GM21737 (cell line): ENCODE measurements around the gene TRPM3.

Source experiments
- ATAC-seq: cut with Tn5 transposase; IDR thresholded peaks from one replicate; pipeline ENCODE4 v1.9.1; 2021; ENCODE audit warnings: mild to moderate bottlenecking, moderate library complexity; ENCODE audit not compliant: unreplicated experiment

TRPM3 gene

DNA sequence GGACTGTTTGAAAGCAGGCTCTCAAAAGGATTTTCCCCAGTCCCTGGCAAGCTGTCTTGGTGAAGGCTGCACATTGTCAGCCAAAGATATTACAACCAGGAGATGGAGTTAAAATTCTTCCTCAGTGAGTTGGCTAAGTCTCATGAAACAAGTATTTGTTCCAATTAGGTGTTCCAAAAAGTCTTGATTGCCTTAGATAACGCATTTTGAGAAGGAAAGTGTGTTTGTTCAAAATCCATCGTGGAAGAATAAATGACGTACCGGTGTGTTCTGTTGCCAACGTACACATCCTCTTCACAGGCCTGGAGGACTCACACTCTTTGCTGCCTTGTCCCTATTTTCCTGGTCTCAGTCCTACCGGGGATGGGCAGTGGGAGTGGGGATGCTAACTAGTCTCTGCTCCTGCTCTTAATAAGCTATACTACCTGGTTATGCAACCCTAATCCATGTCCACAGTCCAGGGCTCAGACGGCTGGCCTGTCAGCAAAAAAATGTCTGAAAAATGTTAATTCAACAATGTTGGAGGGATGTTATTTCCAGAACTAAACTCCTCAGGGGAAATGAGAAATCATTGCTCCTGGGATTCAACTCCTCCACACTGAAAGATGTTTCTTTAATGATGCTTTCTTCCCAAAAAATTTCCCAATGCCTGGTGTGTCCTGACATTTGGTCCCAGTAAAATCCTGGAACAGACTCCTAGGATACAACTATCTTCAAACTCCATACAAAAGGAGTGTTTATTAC is 531.7 kb downstream of the TRPM3 start:
- ATAC-seq: no peak

DNA sequence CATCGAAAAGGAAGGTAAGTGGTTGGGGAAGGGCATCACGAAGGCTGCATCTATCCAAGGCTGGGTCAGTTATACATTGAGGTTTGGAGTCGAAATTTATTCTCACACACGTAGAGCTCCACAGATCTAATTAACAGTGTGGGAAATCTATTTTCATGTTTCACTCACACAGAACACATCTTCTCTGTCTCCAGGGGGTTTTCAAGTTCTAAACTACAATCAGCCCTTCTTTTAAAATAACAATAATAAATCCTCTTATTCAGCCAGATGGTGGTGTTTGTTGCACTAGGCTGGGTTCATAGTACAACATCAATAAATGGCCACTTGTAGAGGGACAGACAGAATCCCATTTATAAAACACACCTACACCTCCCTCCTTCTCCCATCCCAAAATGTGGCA is 532.4 kb downstream of the TRPM3 start:
- ATAC-seq: no peak

DNA sequence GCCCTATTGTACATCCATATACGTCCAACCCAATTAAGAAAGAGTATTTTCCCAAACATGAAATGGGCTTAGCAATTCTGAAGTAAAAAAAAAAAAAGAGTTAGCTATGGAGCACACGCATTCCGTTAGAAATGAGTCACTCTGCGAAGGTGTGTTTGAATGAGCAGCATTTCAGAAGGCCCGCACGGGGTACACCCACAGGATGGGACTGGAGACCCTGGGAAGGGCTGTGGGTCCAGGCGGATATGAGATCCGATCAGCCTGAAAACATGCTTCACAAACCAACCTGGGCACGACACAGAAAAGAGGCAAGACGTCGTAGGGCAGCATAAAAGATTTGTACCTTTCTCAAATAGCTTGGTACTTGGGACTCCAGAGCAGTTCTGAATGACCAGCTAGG is 533.0 kb downstream of the TRPM3 start:
- no peak for ATAC-seq

DNA sequence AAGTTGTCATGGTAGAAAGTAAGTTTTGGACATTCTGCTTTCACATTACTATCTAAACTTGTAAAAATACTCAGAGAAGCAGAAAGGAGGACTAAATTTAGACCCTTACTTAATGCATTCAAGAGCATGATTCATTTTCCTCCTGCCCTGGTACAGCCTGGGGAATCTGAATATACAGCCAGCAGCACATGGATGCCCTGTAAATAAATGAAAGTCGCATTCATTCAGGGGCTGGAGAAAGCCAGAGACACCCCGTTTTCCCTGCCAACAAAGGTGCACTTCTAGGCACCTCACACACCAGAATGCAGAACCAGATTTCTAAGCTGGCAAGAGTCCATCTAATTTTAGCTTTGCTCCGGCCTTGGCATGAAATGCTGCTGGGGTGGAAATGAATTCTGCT is 534.2 kb downstream of the TRPM3 start:
- no peak for ATAC-seq

DNA sequence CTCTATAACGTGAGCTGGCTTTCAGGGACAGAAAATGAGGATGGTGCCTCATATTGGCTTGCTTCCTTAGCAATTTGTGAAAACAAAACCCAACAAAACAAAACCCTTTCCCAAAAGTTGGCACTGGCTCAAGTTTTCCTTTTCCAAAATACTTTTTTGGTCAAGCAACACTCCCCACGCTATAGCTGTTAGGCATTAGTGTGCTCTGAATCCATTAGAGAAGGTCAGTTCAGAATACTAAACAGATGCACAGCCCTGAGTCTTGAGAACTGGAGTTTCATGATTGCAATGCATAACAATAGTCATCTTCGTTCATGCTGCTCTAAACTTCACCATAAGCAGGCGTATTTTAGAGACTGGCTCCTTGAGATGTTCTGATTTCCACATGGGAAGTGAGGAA is 534.9 kb downstream of the TRPM3 start:
- ATAC-seq: no peak

DNA sequence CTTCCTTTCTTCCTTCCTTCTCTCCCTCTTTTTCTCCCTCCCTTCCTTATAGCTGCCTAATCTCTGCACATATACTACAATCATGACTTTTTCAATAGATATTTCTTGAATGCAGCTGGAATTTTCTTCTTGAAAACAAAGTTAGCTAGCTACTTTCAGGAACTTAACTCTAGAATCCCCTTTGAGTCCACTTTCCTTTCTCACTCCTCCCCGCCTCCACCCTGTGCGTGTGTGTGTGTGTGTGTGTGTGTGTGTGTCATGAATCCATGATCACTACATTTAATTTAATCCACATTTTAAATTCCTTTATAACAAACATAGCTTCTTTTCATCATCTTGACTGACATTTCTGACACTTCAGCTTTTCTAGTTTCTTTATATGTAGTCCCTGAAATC is 539.5 kb downstream of the TRPM3 start:
- ATAC-seq: no peak

DNA sequence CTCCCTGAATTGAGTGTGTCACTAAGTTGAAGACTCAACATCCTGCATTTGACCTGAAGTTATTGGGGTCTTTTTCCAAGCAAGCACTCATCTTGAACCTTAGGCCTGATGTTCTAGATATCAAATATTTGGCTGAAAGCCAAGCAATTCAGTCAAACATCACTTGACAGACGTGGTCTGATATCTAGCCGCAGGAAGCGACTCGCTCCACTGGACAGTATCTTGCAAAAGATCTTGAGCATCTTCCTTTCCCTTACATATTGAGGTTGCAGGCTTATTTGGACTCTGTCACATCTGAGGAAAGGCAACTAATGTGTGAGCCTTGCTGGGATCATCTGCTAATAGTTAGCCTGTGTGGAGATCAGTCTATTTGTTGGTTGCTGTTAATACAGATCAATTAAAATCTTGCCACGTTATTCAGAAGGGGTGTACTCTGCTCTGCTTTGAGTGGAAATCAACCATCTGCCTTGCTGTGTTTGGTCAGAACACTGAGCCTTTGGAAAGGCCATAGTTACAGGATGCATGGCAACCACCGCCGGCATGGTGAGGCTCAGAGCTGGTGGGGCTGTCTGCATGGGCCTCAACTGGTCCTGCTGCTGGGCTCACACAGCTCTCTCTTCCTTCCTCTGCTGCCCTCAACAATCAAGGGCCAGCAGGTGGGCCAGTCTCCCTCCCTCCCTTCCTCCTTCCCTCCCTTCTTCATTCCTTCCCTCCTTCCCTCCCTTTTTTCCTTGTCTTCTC is 540.0 kb downstream of the TRPM3 start:
- no peak for ATAC-seq

DNA sequence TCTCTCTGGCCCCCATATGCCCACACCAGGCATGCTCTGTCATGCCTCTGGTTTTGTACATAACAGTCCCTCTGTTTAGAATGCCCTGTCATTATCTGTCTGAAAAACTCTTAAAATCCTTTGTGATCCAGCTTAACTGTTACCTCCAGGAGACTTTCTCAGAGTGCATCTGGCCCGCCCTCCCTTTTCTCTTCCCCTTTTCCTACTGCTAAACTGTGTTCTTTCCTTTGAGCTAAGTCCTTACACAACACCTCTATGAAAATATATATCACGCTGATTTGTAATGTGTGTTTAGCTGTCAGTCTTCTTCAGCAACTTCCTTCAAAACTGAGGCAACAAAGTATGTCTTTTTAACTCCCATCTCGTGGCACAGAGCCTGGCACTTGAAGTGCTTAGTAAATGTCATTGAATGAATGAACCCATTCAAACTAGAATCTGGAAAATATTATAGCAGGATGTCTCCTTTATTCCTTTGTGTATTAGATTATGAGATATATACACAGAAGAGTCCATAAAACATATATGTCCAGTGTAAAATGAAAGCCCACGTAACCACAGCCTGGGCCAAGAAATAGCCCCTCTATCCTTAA is 540.7 kb downstream of the TRPM3 start:
- no peak for ATAC-seq

DNA sequence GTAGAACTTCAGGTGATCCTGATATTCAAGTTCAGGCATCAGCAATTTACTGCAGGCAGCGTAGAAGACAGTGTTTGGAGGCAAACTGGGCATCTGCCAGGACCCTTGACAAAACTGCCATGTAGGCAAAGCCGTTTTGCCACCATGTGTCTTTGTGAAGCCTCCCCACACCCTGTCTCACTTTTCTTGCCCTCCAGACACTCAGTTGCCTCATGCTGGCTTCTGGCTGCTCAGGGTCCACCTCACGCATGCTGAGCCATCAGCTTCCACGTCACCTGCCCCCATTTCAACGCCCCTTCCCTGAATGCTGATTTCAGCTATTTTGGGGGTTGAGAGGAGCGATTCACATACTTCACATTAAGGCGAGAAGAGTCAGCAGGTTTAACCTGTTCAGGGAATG is 541.7 kb downstream of the TRPM3 start:
- no peak for ATAC-seq

DNA sequence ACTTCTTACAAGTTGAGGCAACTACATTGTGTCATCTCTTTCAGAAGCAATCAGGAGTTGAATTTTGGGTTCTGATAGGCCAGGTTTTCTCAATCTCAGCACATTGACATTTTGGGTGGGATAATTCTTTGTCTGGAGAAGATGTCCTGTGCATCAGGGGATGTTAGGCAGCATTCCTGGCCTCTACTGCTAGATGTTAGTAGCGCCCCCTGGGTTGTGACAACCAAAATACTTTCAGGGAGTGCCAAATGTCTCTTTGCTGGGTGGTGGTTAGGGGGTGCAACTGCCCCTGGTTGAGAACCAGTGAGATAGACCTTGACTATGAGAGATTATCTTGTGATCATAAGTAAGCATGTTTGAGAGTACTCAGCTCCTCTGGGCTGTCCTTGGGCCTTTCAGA is 542.7 kb downstream of the TRPM3 start:
- no peak for ATAC-seq

DNA sequence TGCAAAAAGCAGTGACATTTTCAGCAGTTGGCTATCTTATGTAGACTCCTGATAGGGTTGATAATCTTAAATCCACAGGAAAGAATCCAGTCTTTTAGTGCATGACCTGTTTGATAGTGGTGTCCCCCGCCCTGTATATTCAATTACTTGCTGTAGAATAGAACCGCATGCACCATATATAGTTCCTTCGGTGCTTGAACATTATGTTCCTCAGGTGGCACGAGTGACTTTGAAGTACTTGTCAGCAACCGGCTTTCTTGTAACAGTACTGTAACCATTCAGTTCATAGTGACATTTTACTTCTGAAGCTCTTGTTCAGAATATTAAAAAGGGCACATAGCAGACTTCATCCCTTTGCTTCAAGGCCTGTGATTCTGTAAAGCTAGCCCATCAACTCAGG is 543.8 kb downstream of the TRPM3 start:
- no peak for ATAC-seq

DNA sequence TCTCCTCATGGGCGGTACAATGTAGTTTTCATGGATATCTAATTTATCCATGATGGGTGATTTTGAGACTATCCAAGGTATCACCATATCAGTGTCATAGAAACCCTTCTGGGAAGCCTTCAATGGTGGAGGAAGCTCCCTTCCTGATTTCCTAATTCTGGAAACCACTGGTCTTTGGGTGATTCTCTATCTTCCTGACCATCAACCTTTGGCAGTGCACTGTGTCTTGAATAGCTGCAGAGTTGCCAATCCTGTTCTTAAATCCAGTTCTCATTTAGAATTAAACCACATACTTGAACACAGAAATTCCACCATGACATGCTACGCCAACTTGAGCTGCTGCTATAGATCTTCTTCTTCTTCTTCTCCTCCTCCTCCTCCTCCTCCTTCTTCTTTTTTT is 545.3 kb downstream of the TRPM3 start:
- no peak for ATAC-seq

DNA sequence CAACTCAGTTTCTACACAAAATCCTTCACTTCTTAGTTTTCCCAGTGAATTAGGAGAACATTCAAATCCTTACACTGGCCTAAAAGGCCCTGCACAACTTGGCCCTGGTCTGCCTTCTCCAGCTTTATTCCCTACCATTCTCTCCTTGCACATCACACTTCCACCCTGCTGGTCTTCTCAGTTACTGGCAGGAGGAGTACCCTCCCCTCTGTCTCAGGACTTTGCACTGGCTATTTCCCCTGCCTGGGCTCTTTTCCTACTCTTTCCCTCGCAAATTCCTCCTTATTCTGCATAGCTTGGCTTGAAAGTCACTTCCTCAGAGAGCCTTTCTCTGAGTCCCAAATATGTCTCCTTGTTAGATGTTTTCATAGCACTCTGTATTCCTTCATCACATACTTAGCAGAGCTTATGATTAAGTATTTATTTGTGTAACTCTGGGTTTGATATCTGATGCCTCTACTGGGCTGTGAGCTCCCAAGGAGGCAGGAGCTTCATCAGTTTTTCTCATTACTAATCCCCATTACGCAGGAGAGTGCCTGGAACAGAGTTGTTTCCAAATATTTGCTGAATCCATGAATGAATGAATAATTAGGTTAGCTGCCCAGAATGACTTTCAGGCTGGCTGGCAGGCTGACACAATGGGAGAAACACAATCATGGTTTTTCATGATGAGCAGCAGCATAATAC is 547.1 kb downstream of the TRPM3 start:
- ATAC-seq: no peak

DNA sequence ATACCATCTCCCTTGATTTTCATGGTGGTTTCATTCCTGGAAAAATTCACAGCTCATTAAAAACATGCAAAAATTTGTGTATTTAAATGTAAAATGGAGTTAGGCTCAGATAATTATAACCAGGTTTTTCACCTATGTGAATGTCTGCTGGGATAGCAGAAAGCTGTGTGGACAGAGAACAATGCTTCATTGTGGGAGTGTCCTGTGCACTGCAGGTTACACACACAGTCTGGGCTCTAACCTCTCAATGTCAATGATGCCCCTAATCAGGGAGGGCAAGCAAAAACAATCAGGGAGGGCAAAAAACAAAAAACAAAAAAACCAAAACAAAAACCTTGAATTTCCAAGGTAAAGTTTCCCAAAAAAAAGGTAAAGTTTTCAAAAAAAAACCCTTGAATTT is 548.1 kb downstream of the TRPM3 start:
- no peak for ATAC-seq

DNA sequence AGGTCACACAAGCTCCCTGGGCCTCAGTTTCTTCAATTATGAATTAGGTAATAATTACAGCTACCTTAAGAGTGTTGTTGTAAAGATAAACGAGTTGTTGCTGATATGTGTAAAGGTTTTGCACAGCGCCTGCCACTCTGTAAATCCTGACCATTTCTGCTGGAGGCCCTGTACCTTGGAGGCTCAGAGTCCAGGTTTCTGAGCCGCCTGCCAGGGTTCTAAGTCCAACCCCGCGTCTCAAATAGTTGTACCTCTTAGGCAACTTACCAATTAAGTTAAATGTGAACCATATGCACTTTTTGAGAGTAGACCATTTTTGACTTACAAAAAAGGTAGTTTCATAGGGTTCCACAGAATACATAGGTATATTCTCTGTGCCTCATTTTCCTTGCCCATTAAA is 550.2 kb downstream of the TRPM3 start:
- no peak for ATAC-seq

DNA sequence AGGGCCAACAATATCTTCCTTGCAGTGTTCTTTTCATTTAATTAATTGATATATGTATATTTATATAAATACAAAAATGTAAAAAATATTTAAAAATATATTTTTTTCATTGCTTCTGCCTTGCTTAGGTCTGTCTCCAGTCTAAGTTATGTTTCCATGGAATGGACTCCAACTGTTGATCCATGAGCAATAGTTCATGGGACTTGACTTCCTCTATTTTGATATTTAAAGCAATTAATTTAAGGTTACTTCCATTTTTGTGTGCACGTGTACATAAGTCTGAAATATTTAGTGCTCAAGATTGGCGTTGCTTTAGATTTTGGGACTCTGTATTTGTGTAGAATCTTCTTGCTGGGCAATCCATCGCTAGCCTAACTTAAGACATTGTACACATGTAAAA is 551.6 kb downstream of the TRPM3 start:
- no peak for ATAC-seq

DNA sequence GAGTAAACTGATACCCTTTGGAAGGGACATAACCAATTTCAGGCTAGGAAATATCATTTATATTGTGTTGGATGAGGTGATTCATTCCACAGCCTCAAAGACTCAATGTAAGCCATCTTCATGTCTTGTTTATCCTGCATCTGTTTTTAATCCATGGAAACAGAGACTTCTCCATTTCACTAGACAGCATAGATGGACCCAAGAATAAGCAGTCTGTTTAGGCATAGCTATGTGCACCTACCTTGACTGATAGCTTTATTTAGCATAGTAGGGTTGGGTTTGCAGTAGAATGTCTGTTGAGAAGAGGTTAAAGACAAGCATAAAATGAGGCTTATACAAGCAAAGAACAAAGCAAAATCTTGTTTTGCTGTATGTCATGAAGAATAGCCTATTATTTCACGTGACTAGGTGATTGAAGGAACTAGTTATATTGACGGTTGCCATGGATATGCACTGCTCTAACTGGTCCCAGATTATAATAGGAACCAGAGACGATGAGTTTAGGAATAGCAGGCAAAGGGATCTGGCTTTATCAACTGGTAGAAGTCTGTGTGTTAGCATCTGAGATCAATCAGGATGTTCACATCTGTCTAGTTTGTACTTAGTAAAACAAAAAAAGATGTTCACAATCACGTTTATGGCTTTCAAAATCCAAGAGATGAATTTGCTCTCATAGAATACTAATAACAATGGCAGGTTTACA is 552.2 kb downstream of the TRPM3 start:
- no peak for ATAC-seq

DNA sequence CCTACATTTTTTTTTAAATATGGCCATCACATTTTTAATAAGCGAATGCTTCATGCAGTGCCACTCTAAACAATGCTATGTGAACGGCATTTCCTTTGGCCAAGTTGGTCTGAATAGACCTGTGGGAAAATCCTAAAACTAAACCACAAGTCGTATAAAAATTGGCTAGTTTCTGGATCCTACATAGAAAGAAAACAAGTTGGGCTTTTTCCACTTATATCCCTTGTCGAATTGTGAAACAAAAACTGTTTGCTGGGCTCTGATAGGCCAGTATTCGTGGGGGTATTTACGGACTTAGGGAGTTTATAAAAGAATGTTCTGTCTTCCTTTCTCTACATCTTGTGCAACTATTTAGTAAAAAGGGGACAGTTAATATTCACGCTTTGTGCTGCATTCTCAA is 553.9 kb downstream of the TRPM3 start:
- ATAC-seq: no peak

DNA sequence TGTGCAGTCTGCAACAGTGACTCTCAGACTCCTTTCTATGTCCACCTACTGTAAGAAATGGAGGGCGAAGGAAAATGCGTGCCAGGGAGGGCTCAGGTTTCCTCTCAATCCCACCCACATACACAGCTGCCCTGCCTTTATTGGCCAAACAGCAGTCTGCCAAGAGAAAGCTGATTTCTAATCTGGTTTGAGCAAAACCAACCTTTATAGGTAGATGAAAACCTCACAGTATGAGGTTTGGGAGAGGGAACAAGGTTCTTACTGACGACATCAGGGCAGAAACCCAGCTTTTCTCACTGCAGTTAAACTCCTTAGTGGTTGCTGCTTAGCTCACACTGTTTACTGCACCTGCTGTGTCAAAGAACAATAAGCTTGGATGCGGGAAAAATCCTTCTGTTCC is 554.7 kb downstream of the TRPM3 start:
- ATAC-seq: no peak

DNA sequence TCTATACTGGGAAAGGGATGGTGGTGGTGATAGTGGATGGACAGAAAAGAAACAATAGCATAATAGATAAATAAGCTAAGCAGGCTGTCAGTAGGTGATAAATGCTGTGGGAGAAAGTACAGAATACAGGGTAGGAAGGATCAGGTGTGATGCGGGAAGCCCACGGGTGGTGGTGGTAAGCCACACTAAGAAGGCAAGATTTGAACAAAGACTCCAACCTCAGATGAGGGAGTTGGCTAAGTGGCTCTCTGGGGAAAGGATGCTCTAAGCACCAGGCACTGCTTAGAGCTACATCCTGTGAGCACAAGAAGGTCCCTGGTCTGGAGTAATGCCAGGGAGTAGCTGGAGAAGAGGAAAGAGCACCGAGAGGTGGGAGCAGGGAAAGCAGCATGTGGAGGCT is 555.4 kb downstream of the TRPM3 start:
- ATAC-seq: no peak
